Keratinocyte (primary cell): ENCODE results near the gene GCSAM. TPM values are rescaled to one million over a fixed set of nuclear protein-coding genes. Genes with fewer than 3 reads are reported as not detected.

Experiments
- DNase-seq: peaks from one replicate; pipeline ENCODE4 v3.0.0-alpha.2; 2011; ENCODE audit warnings: low read depth, missing footprints, low spot score
- FAIRE-seq: peaks from 2 replicates; lab custom pipeline; 2011; peaks lifted over from hg19 to GRCh38; lab: Jason Lieb, UNC
- H2AFZ ChIP-seq: 2 replicates; pipeline ENCODE4 v1.6.0; 2012; ENCODE audit warnings: low read length, control low read depth, inconsistent platforms; ENCODE audit not compliant: control insufficient read depth
- H3K27ac ChIP-seq: 2 replicates; pipeline ENCODE4 v1.5.1; 2011; ENCODE audit warnings: low read length; ENCODE audit not compliant: control insufficient read depth, insufficient read depth
- H3K27me3 ChIP-seq: 3 replicates; pipeline ENCODE4 v1.6.0; 2011; ENCODE audit warnings: low read length; ENCODE audit not compliant: control insufficient read depth, insufficient read depth; ENCODE audit errors: extremely low read depth
- H3K36me3 ChIP-seq, 2 experiments: 2 replicates in 1 of 2; 3 replicates in 1 of 2; pipeline ENCODE4 v1.5.1; 2011; ENCODE audit warnings: low read length in 2 of 2, mild to moderate bottlenecking in 1 of 2; ENCODE audit not compliant: control insufficient read depth in 2 of 2, insufficient read depth in 2 of 2; ENCODE audit errors: extremely low read depth in 1 of 2
- H3K4me1 ChIP-seq: 3 replicates; pipeline ENCODE4 v1.5.1; 2011; ENCODE audit warnings: low read length; ENCODE audit not compliant: control insufficient read depth, insufficient read depth; ENCODE audit errors: extremely low read depth
- H3K4me2 ChIP-seq: 3 replicates; pipeline ENCODE4 v1.6.0; 2011; ENCODE audit warnings: low read depth, low read length; ENCODE audit not compliant: control insufficient read depth, insufficient read depth; ENCODE audit errors: extremely low read depth
- H3K4me3 ChIP-seq, 3 experiments: fragments of 200-600 bp in 1 of 3; sonication (generic) in 1 of 3; 2 replicates in 2 of 3; 3 replicates in 1 of 3; pipeline ENCODE4 v1.5.1; 2011 to 2016; ENCODE audit warnings: low read length in 3 of 3, mild to moderate bottlenecking in 3 of 3, control low read depth in 2 of 3, inconsistent platforms in 1 of 3, low read depth in 1 of 3, mixed read lengths in 1 of 3, mixed run types in 1 of 3, moderate library complexity in 1 of 3; ENCODE audit not compliant: control insufficient read depth in 2 of 3, insufficient read depth in 2 of 3; ENCODE audit errors: extremely low read depth in 1 of 3
- H3K79me2 ChIP-seq: 2 replicates; pipeline ENCODE4 v1.6.0; 2012; ENCODE audit warnings: low read length; ENCODE audit not compliant: control insufficient read depth, insufficient read depth
- H3K9ac ChIP-seq: 3 replicates; pipeline ENCODE4 v1.6.0; 2011; ENCODE audit warnings: low read length; ENCODE audit not compliant: control insufficient read depth, insufficient read depth; ENCODE audit errors: extremely low read depth
- H3K9me1 ChIP-seq: 3 replicates; pipeline ENCODE4 v1.6.0; 2011; ENCODE audit warnings: low read length; ENCODE audit not compliant: control insufficient read depth, insufficient read depth; ENCODE audit errors: extremely low read depth
- H3K9me3 ChIP-seq: 2 replicates; pipeline ENCODE4 v1.5.1; 2012; ENCODE audit warnings: low read depth, low read length; ENCODE audit not compliant: control insufficient read depth
- H4K20me1 ChIP-seq: 3 replicates; pipeline ENCODE4 v1.6.0; 2011; ENCODE audit warnings: low read length; ENCODE audit not compliant: control insufficient read depth, insufficient read depth; ENCODE audit errors: extremely low read depth
- EZH2 ChIP-seq: IDR thresholded peaks from one replicate; pipeline ENCODE4 v1.6.1; 2012; ENCODE audit warnings: inconsistent platforms, mild to moderate bottlenecking, low read length, moderate library complexity
- dilution Hi-C: fragments of 300-500 bp; cut with MboI; formaldehyde crosslinking; loops from one replicate; pipeline ENCODE4 v1.7.0; 2020; ENCODE audit warnings: low sequenced_read_pairs; ENCODE audit not compliant: extremely low pct_ligation_motif_present
- polyA plus RNA-seq, 5 experiments: library from polyadenylated mRNA; depleted of rRNA in 3 of 5; stranded (reverse) in 3 of 5; stranded (forward) in 1 of 5; unstranded in 1 of 5; fragments of >200 nt; gene quantifications; 1 replicate in 1 of 5; 2 replicates in 3 of 5; 3 replicates in 1 of 5; pipeline versions ENCODE4 v1.2.1 to v1.2.3, GENCODE V29; 2011 to 2012; ENCODE audit warnings: missing spikeins in 2 of 5, low read depth in 1 of 5, low replicate concordance in 1 of 5
- TF ChIP-seq, protein P1 (sequence below), 3 experiments: IDR thresholded peaks in 1 of 3; conservative IDR thresholded peaks in 1 of 3; optimal IDR thresholded peaks in 1 of 3; 2 replicates in 2 of 3; 3 replicates in 1 of 3; pipeline versions ENCODE3 to v1.5.1; 2011; ENCODE audit warnings: low read length in 3 of 3, mild to moderate bottlenecking in 3 of 3, moderate library complexity in 2 of 3, control low read depth in 1 of 3, inconsistent platforms in 1 of 3; ENCODE audit not compliant: insufficient read depth in 2 of 3; ENCODE audit errors: extremely low read depth in 1 of 3

Gene GCSAM
- polyA plus RNA-seq, 1 donor (not counting 4 experiments of a cell fraction or from before 2014, with no cell fraction given), result 2.9 TPM

GRCh38 chr3:112130638-112130993 lies 2.4 kb downstream of the GCSAM start:
- TF ChIP-seq, protein P1, sequence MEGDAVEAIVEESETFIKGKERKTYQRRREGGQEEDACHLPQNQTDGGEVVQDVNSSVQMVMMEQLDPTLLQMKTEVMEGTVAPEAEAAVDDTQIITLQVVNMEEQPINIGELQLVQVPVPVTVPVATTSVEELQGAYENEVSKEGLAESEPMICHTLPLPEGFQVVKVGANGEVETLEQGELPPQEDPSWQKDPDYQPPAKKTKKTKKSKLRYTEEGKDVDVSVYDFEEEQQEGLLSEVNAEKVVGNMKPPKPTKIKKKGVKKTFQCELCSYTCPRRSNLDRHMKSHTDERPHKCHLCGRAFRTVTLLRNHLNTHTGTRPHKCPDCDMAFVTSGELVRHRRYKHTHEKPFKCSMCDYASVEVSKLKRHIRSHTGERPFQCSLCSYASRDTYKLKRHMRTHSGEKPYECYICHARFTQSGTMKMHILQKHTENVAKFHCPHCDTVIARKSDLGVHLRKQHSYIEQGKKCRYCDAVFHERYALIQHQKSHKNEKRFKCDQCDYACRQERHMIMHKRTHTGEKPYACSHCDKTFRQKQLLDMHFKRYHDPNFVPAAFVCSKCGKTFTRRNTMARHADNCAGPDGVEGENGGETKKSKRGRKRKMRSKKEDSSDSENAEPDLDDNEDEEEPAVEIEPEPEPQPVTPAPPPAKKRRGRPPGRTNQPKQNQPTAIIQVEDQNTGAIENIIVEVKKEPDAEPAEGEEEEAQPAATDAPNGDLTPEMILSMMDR (optimal IDR thresholded peaks at IDR 0.05 in 1 of 3, IDR thresholded peaks at IDR 0.05 in 1 of 3, conservative IDR thresholded peaks at IDR 0.05 in 1 of 3; ENCODE audit: extremely low read depth in 1 of 3, insufficient read depth in 2 of 3, low read length in 3 of 3), result no peak
- no peak for TF ChIP-seq EZH2
- Histone ChIP-seq H3K36me3 (peaks cover 0 to 6% of the 10 kb centered on the region in 2 experiments), H3K4me2 (no peak overlapping the region), H3K4me3 (no peak overlapping the region), H3K9me1 (no peaks in the 10 kb centered on the region), H4K20me1 (no peaks in the 10 kb centered on the region), H3K9ac (no peak overlapping the region), H3K27ac (no peak overlapping the region), H3K9me3 (no peaks in the 10 kb centered on the region), H3K27me3 (no peaks in the 10 kb centered on the region), H3K79me2 (no peaks in the 10 kb centered on the region), H3K4me1 (peaks cover 30% of the 10 kb centered on the region), H2AFZ (no peak overlapping the region)
- DNase-seq (no peak), FAIRE-seq (peak; percentile 26)
- dilution Hi-C loops, result no loop called here

DNA sequence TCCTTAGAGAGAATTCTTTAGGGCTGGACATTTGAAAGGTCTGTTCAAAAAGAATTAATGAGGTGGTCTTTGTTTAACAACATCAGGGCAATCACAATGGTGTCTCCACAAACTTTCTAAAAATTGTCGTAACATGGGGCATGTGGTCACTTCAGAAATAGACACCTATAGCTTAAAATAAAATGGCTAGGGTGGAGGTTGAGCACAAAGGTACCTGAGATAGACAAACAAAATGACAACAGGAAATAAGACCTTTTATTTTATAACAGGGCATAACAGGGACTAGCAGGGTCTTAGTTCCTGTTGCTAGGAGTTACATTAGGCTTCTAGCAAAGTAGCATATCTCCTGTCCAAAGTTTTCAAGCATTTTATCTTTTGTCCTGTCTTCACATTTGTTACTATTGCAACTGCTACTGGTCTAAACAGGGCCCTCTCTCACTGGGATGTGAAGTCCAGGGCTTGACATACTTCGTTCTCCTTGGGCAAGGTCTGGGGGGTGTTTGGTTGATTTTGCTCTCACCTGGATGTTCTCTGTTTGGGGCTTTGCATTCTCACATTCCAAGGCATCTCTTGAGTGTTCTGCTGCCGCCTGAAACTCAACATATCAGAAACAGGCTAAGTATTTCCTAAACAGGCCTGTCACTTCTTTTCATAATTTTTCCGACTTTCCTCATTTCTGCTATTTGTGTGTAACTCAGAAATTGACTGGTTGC lies 3.0 kb downstream of the GCSAM start:
- H3K4me1 ChIP-seq, result peaks cover 30% of the 10 kb centered on the region
- no peaks in the 10 kb centered on the region for H3K9me1 ChIP-seq
- dilution Hi-C loops, result no loop called here
- no peak for DNase-seq
- H3K9me3 ChIP-seq, result no peaks in the 10 kb centered on the region
- H4K20me1 ChIP-seq, result no peaks in the 10 kb centered on the region
- H3K36me3 ChIP-seq, result peaks cover 0 to 6% of the 10 kb centered on the region in 2 experiments
- H3K4me3 ChIP-seq, result no peak overlapping the region
- H3K27ac ChIP-seq, result no peak overlapping the region
- peak; percentile 5 for FAIRE-seq
- no peaks in the 10 kb centered on the region for H3K27me3 ChIP-seq
- TF ChIP-seq EZH2, result no peak
- TF ChIP-seq, protein P1 (optimal IDR thresholded peaks at IDR 0.05 in 1 of 3, IDR thresholded peaks at IDR 0.05 in 1 of 3, conservative IDR thresholded peaks at IDR 0.05 in 1 of 3; ENCODE audit: extremely low read depth in 1 of 3, insufficient read depth in 2 of 3, low read length in 3 of 3), result no peak
- H3K9ac ChIP-seq, result no peak overlapping the region
- no peak overlapping the region for H3K4me2 ChIP-seq
- H3K79me2 ChIP-seq, result no peaks in the 10 kb centered on the region
- H2AFZ ChIP-seq, result no peak overlapping the region
